K562 (cell line): ENCODE data around the gene BBC3. TPM values are rescaled to one million over a fixed set of nuclear protein-coding genes. Genes with fewer than 3 reads are reported as not detected.
A peak's percentile ranks its signal among the peaks of the same experiment; 100 is the strongest.

Experiments
- ASH1L ChIP-seq: fragments of 450-650 bp; IDR thresholded peaks from 2 replicates; pipeline ENCODE4 v1.6.1; 2018; ENCODE audit warnings: borderline replicate concordance, mild to moderate bottlenecking, low read depth; ENCODE audit not compliant: partially characterized antibody
- BACH1 ChIP-seq: fragments of 200-800 bp; sonication (Bioruptor generic); IDR thresholded peaks from 2 replicates; pipeline ENCODE4 v1.6.1; 2016; ENCODE audit warnings: missing genetic modification characterization, missing compliant biosample characterization
- CBX1 ChIP-seq: sonication (generic); IDR thresholded peaks from 2 replicates; pipeline ENCODE4 v1.6.1; 2016; ENCODE audit warnings: antibody characterized with exemption, low read depth, mild to moderate bottlenecking
- CREM ChIP-seq: IDR thresholded peaks from 2 replicates; pipeline ENCODE4 v1.6.1; 2014; ENCODE audit warnings: antibody characterized with exemption, low read depth
- CXXC5 ChIP-seq: fragments of 250-450 bp; sonication (Bioruptor Pico); IDR thresholded peaks from 2 replicates; pipeline ENCODE4 v1.8.0; 2022; ENCODE audit warnings: inconsistent platforms, mild to moderate bottlenecking, moderate library complexity
- ELF1 ChIP-seq: fragments of 200-800 bp; sonication (Bioruptor generic); IDR thresholded peaks from 2 replicates; pipeline ENCODE4 v1.6.1; 2016; ENCODE audit warnings: missing genetic modification characterization, missing compliant biosample characterization
- EP300 ChIP-seq: IDR thresholded peaks from 2 replicates; pipeline ENCODE4 v1.6.1; 2012; ENCODE audit warnings: low read length, improper control_type of control experiment
- HSF4 ChIP-seq: fragments of 250-450 bp; sonication (Bioruptor Pico); IDR thresholded peaks from 2 replicates; pipeline ENCODE4 v2.1.2; 2022; ENCODE audit warnings: mild to moderate bottlenecking, moderate library complexity, borderline replicate concordance
- JUNB ChIP-seq: fragments of 450-650 bp; formaldehyde crosslinking; conservative IDR thresholded peaks from 2 replicates; pipeline ENCODE4 v1.4.0; 2020; ENCODE audit warnings: mild to moderate bottlenecking
- KDM4B ChIP-seq, 2 experiments: fragments of 450-650 bp in 1 of 2; sonication (generic) in 1 of 2; IDR thresholded peaks; 2 replicates each; pipeline ENCODE4 v1.6.1; 2016 to 2017; ENCODE audit warnings: borderline replicate concordance in 2 of 2, antibody characterized with exemption in 1 of 2, low read depth in 1 of 2, mild to moderate bottlenecking in 1 of 2
- MCM7 ChIP-seq, 2 experiments: fragments of 450-650 bp; IDR thresholded peaks; 2 replicates each; pipeline ENCODE4 v1.6.1; 2016 to 2018
- NCOR1 ChIP-seq: fragments of 450-650 bp; IDR thresholded peaks from 2 replicates; pipeline ENCODE4 v1.6.1; 2016; ENCODE audit warnings: mild to moderate bottlenecking, moderate library complexity
- NFYB ChIP-seq: IDR thresholded peaks from 2 replicates; pipeline ENCODE4 v1.6.1; 2011; ENCODE audit warnings: mild to moderate bottlenecking, moderate library complexity; ENCODE audit not compliant: insufficient read length; ENCODE audit errors: extremely low read depth
- PHB ChIP-seq: fragments of 250-450 bp; sonication (Bioruptor Pico); IDR thresholded peaks from 2 replicates; pipeline ENCODE4 v1.5.0; 2021
- PPARD ChIP-seq: fragments of 250-450 bp; sonication (Bioruptor Pico); IDR thresholded peaks from 2 replicates; pipeline ENCODE4 v1.8.0; 2022; ENCODE audit warnings: inconsistent platforms, mild to moderate bottlenecking, moderate library complexity
- RAD51 ChIP-seq: fragments of 450-650 bp; IDR thresholded peaks from 2 replicates; pipeline ENCODE4 v1.7.1; 2016; ENCODE audit warnings: low read depth, mild to moderate bottlenecking, borderline replicate concordance
- ZC3H11A ChIP-seq: IDR thresholded peaks from 2 replicates; pipeline ENCODE4 v1.6.1; 2012; ENCODE audit warnings: low read depth, low read length, improper control_type of control experiment
- ZNF717 ChIP-seq: fragments of 250-450 bp; sonication (Bioruptor Pico); IDR thresholded peaks from 2 replicates; pipeline ENCODE4 v1.5.0; 2021
- polyA plus RNA-seq, 8 experiments: library from polyadenylated mRNA; depleted of rRNA in 4 of 8; stranded (reverse) in 5 of 8; unstranded in 3 of 8; fragments of >200 nt; fragmentation: Nextera tagmentation in 2 of 8; fragmentation: Illumina TruSeq in 1 of 8; extraction: Ambion mirVana in 2 of 8; extraction: Trizol in 1 of 8; gene quantifications; 2 replicates each; pipeline versions ENCODE4 v1.2.1 to v1.2.3, GENCODE V29; 2011 to 2014; ENCODE audit warnings: inconsistent platforms in 1 of 8, missing spikeins in 1 of 8
- total RNA-seq, 7 experiments: library from RNA; depleted of rRNA in 6 of 7; stranded (reverse); fragments of >200 nt in 6 of 7; fragmentation: Illumina TruSeq in 2 of 7; extraction: Trizol in 2 of 7; gene quantifications; 2 replicates each; pipeline versions ENCODE4 v1.2.1 to v1.2.3, GENCODE V29; 2011 to 2021; ENCODE audit warnings: low replicate concordance in 1 of 7
- TF ChIP-seq, protein P1 (sequence below): sonication (generic); formaldehyde crosslinking; IDR thresholded peaks from 2 replicates; pipeline ENCODE4 v1.8.1; 2023; ENCODE audit warnings: missing genetic modification reagents, mild to moderate bottlenecking, borderline replicate concordance
- TF ChIP-seq, protein P2 (sequence below): fragments of 250-450 bp; sonication (Bioruptor Pico); IDR thresholded peaks from 2 replicates; pipeline ENCODE4 v1.5.0; 2021; ENCODE audit warnings: mild to moderate bottlenecking, moderate library complexity

Gene BBC3
- total and polyA plus RNA-seq, 9 of the 15 experiments (the other 6 are each of a cell fraction or from before 2014, with no cell fraction given) = 0.15 to 30.7 (median 4.8) TPM

- TF ChIP-seq, protein P1, sequence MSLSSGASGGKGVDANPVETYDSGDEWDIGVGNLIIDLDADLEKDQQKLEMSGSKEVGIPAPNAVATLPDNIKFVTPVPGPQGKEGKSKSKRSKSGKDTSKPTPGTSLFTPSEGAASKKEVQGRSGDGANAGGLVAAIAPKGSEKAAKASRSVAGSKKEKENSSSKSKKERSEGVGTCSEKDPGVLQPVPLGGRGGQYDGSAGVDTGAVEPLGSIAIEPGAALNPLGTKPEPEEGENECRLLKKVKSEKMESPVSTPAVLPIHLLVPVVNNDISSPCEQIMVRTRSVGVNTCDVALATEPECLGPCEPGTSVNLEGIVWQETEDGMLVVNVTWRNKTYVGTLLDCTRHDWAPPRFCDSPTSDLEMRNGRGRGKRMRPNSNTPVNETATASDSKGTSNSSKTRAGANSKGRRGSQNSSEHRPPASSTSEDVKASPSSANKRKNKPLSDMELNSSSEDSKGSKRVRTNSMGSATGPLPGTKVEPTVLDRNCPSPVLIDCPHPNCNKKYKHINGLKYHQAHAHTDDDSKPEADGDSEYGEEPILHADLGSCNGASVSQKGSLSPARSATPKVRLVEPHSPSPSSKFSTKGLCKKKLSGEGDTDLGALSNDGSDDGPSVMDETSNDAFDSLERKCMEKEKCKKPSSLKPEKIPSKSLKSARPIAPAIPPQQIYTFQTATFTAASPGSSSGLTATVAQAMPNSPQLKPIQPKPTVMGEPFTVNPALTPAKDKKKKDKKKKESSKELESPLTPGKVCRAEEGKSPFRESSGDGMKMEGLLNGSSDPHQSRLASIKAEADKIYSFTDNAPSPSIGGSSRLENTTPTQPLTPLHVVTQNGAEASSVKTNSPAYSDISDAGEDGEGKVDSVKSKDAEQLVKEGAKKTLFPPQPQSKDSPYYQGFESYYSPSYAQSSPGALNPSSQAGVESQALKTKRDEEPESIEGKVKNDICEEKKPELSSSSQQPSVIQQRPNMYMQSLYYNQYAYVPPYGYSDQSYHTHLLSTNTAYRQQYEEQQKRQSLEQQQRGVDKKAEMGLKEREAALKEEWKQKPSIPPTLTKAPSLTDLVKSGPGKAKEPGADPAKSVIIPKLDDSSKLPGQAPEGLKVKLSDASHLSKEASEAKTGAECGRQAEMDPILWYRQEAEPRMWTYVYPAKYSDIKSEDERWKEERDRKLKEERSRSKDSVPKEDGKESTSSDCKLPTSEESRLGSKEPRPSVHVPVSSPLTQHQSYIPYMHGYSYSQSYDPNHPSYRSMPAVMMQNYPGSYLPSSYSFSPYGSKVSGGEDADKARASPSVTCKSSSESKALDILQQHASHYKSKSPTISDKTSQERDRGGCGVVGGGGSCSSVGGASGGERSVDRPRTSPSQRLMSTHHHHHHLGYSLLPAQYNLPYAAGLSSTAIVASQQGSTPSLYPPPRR (CRISPR knock-in tag) = no peak
- peak; percentile 89 for TF ChIP-seq BACH1 (tag)
- TF ChIP-seq RAD51 = 0 out of 2 replicates have a peak, but pooled peaks have one; percentile 33
- no peak for TF ChIP-seq ASH1L
- peak in 1 of 2 experiments; percentile 76; a peak in 2 of 4 replicates for TF ChIP-seq KDM4B (IDR thresholded peaks at IDR 0.05; ENCODE audit: borderline replicate concordance in 2 of 2, low read depth in 1 of 2)
- peak; percentile 84 for TF ChIP-seq ZNF717
- TF ChIP-seq CREM = peak; percentile 51
- peak; percentile 52 for TF ChIP-seq EP300
- TF ChIP-seq HSF4 (CRISPR knock-in tag) = no peak
- TF ChIP-seq, protein P2, sequence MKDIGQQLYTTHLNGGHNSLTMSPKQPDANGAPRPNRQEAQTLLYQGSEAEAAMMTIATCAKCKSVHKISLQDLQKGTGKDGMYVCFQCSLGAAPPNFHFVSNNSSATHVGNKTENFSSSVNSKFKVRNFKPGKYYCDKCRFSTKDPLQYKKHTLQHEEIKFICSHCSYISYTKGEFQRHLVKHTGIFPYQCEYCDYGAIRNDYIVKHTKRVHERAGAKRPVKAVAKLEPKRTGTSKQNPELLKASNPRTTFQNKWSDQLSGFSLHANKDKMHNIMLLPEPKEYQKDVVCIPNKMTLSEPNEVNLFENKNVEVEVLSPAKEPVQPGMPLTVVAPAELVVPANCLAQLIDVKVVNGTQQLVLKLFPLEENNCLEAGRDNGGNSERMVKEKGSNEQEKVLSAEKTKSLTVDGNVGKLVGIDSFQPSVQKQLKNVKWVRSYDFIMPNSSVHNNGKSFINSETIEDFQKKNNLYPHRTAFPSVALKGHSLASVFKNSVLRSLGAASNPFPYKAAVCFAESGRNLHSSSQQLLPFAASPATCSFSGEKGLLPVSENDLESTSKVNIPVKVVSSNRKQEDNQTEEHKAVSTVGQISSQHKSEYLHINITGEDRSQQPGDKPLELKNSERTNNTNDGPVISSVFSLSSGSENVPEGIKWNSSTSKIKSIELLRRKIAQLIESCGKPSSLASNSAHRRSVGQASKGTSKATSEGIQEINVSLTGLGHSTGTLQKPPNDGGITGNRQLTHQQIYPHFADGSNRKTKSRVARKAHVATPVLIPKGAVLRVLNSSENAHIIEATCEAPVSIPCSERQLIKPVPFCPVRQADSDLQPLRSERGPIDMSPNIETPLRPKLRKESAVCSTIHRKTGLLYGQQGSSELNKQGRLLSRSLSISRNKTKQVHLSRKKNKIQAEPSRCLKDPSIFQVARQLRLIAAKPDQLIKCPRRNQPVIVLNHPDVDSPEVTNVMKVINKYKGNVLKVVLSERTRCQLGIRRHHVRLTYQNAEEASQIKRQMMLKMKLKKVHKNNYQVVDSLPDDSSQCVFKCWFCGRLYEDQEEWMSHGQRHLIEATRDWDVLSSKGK (CRISPR knock-in tag) = no peak
- no peak; the same call in 1 of the 2 replicates for TF ChIP-seq CXXC5 (CRISPR knock-in tag)
- TF ChIP-seq CBX1 = peak; percentile 82
- no peak for TF ChIP-seq JUNB (CRISPR knock-in tag)
- TF ChIP-seq MCM7 (IDR thresholded peaks at IDR 0.05) = no peak
- TF ChIP-seq NCOR1 = peak; percentile 13; the same call in 1 of the 2 replicates
- TF ChIP-seq ELF1 (tag) = no peak
- no peak for TF ChIP-seq ZC3H11A
- TF ChIP-seq NFYB = no peak
- TF ChIP-seq PPARD (CRISPR knock-in tag) = no peak
- no peak for TF ChIP-seq PHB (CRISPR knock-in tag)
These were observed 4.3 kb downstream of the BBC3 start (continued) for GRCh38 chr19:47226426-47227351.
